Caki2 (cell line): ENCODE data around the gene CTNNAL1. TPM values are rescaled to one million over a fixed set of nuclear protein-coding genes. Genes with fewer than 3 reads are reported as not detected.
"Not testable (repeated sequence)": the region's sequence is repeated elsewhere in the genome, so short reads cannot be mapped to it uniquely, and the experiment has no call there.

ENCODE experiments used
- DNase-seq: peaks from one replicate; pipeline ENCODE4 v3.0.0-alpha.2; 2015; ENCODE audit warnings: low read depth
- in situ Hi-C: cut with HindIII; loops from 2 replicates; pipeline ENCODE4 v1.10.0; 2016; ENCODE audit warnings: low sequenced_read_pairs, low pct_unique_long_range_greater_than_20kb, mixed read lengths
- total RNA-seq: library from RNA; depleted of rRNA; stranded (reverse); fragments of >200 nt; shearing (Covaris generic); gene quantifications from 2 replicates; pipeline ENCODE4 v1.2.3, GENCODE V29; 2014; ENCODE audit warnings: low replicate concordance; rRNA removed

Gene CTNNAL1, protein sequence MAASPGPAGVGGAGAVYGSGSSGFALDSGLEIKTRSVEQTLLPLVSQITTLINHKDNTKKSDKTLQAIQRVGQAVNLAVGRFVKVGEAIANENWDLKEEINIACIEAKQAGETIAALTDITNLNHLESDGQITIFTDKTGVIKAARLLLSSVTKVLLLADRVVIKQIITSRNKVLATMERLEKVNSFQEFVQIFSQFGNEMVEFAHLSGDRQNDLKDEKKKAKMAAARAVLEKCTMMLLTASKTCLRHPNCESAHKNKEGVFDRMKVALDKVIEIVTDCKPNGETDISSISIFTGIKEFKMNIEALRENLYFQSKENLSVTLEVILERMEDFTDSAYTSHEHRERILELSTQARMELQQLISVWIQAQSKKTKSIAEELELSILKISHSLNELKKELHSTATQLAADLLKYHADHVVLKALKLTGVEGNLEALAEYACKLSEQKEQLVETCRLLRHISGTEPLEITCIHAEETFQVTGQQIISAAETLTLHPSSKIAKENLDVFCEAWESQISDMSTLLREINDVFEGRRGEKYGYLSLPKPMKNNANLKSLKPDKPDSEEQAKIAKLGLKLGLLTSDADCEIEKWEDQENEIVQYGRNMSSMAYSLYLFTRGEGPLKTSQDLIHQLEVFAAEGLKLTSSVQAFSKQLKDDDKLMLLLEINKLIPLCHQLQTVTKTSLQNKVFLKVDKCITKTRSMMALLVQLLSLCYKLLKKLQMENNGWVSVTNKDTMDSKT
- total RNA-seq: 80.3 and 113 TPM in 2 replicates

DNA sequence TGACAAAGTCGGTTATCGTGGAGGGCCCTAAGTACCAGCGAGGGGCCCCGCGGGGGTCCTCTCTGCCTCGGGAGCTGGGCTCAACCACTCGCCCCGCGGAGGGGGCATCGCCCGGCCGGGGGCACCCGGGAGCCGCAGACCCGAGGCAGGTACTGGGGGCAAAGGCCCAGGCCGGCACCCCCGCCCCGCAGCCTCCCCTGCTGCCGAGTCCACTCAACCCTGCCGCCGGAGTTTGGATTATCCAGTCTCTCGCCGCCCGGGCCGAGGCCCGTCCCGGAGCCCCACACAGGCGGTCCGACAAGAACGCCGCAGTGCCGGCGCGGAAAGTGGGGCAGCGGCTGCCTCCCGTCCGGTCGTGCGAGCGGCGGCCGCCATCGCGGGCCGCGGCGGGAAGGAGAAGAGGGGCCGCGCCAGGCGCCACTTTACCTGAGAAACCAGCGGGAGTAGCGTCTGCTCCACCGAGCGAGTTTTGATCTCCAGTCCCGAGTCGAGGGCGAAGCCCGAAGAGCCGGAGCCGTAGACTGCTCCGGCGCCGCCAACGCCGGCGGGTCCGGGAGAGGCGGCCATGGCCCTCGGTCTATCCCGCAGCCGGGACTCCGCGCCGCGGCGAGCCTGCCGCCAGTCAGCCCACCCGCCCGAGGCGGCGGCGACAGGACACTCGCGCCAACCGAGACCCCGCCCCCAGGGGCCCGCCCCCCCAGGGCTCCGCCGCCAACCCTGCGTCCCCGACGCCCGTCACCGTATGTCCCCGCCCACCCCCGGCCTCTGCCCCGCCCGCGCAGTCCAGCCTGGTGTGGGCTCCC is at the start of gene CTNNAL1:
Gene CTNNAL1 (minus strand): TSS at position 624 of the 803 bp plus-strand sequence. CDS start 57 bp downstream, at position 567.
- DNase-seq: peak; percentile 63
- in situ Hi-C loops: no loop called here

DNA sequence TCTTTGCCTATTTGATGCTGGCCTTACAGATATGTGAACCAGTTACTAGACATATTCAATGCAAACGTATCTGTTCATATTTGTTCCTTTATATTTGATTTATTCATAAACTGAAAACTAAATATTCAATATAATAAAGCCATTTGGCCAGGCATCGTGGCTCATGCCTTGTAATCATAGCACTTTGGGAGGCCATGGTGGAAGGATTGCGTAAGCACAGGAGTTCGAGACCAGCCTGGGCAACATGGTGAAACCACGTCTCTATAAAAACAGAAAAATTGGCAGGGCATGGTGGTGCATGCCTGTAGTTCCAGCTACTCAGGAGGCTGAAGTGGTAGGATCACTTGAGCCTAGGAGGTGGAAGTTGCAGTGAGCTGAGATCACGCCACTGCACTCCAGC is 49.2 kb upstream of the CTNNAL1 start:
- in situ Hi-C loops: no loop called here
- no peak for DNase-seq

DNA sequence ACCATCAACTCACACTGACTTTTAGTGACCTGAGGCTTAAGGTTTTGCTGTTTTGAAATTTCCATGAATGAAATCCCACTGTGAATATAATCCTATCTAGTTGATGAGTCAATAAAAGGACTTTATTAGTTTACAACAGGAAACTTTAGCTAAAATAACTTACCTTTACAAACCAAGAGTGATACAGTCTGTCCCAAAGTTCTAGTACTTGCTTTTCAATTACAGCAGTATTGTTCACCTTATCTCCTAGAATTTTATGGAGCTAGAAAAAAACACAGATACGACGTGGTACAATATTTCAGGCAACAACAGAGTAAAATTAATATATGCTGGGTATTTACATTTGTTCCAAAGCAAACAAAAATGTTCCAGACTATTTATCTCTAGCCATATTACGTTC is 46.9 kb upstream of the CTNNAL1 start:
- in situ Hi-C loops: no loop called here
- DNase-seq: no peak

DNA sequence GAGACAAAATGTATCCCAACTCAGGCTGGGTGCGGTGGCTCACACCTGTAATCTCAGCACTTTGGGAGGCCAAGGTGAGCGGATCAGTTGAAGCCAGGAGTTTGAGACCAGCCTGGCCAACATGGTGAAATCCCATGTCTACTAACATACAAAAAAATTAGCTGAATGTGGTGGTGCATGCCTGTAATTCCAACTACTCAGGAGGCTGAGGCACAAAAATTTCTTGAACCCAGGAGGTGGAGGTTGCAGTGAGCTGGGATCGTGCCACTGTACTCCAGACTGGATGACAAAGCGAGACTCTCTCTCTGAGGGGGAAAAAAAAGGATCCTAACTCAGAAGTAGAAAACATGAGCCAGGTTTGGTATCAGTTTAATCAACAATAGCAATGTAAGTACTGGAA is 39.8 kb upstream of the CTNNAL1 start:
- in situ Hi-C loops, DNase-seq: not testable (repeated sequence)

- no peak for DNase-seq
- in situ Hi-C loops: no loop called here
These were observed 39.1 kb upstream of the CTNNAL1 start for GRCh38 chr9:109052416-109052815.

DNA sequence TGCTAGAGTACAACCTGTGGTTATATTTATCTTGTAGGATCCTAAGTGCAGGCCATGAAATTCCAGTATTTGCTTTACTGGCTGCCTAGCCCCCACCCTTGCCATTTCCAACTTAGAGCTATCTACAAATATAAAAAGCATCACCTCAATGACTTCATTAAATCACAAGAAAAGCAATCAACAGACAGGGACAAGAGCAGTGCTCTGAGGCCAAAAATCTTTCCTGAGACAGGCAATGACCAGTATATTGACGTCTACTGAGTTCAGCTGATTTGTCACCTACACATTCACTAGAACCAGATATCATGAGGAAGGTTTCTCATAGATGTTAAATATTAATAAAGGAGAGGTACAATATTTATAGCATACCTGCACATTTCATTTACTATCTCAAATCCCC is 38.4 kb upstream of the CTNNAL1 start:
- in situ Hi-C loops: no loop called here
- DNase-seq: no peak

DNA sequence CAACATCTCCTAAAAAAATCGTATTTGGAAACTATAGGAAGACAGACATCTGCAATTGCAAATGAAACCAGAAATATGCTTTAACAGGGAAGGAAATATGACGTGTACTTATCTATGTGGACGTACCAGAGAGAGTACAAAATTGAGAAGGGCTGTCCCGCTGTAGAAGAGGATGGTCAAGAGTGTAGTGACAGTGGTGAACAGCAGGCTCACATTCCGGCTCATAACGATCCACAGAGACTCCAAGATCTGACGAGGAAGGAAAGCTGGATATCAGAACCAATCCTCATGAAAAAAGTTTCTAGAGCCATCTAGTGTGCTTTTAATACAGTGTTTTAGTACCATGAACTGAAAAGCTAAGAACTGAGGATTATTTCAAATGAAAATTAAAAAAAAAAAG is 37.1 kb upstream of the CTNNAL1 start:
- DNase-seq: no peak
- in situ Hi-C loops: no loop called here

GRCh38 chr9:109048822-109049221 is 35.5 kb upstream of the CTNNAL1 start:
- no peak for DNase-seq
- in situ Hi-C loops: no loop called here

- in situ Hi-C loops: no loop called here
- DNase-seq: no peak
These were observed 34.0 kb upstream of the CTNNAL1 start for GRCh38 chr9:109047259-109047658.

DNA sequence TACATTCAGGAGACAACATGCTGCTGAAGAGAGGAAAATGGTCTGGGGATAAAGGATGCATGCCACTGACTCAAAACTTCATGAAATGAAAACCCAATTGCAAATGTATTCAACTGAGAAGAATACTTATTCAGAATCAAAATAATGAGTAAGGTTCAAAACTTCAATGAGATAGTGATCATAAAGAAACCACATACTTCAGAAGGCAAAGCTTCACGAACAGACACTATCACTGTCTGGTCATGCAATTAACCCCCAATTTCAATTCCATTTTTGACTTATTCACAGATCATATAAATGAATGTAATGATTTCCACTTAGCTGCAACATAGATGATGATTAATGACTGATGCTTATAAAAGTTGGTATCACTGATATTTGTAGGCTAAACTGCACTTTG is 33.0 kb upstream of the CTNNAL1 start:
- DNase-seq: no peak
- in situ Hi-C loops: no loop called here

GRCh38 chr9:109043578-109043977 is 30.3 kb upstream of the CTNNAL1 start:
- DNase-seq: no peak
- in situ Hi-C loops: no loop called here

DNA sequence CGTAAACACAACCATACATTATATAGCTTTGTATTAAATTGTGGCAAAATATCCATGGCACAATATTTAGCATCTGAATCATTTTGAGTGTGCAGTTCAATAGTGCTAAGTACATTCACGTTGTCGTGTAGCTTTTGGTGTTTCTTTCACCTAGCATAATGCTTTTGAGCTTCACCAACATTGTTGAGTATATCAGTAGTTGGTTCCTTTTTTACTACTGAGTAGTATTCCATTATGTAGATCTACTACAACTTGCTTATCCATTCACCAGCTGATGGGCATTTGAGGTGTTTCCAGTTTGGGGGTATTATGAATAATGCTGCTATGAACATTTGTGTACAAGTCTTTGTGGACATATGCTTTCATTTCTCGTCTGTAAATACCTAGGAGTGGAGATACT is 27.3 kb upstream of the CTNNAL1 start:
- in situ Hi-C loops: no loop called here
- DNase-seq: no peak

- in situ Hi-C loops: no loop called here
- no peak for DNase-seq
These were observed 26.2 kb upstream of the CTNNAL1 start for GRCh38 chr9:109039539-109039938.

- in situ Hi-C loops: no loop called here
These were observed 24.8 kb upstream of the CTNNAL1 start for GRCh38 chr9:109037946-109038715.

DNA sequence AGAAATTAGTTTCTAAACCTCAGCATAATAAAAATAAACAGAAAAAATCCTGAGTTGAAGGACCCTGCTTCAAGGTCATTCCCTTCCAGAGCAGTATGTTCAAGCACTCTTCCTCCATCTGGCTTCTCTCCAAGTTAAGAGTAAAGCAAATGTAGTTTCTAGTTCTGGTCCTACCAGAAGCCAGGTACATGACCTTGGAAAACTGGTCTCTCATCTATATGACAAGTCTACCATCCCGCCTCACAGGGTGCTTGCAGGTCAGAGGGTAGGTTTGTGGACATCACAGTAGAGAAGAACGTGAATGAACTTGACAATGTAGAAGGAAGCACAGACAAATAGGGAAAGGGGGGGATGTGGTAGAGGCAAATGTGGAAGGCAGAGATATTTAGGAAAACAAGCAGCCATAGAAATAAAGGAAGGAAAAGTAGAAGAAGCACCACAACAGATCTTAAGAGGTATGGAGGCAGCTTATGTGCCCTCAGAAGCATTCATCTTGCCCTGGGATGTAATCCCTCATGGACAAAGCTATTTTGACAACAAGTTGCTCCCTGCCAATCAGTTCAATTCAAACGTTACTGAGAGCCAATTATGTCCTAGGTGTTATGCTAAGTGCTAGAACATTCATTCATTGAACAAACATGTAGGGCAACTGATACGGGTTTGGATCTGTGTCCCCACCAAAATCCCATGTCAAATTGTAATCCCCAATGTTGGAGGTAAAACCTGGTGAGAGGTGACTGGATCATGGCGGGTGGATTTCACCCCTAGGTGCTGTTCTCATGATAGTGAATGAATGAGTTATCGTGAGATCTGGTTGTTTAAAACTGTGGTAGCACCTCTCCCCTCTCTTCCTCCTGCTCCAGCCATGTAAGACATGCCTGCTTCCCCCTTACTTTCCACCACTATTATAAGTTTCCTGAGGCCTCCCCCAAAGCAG is 23.7 kb upstream of the CTNNAL1 start:
- no peak for DNase-seq
- in situ Hi-C loops: no loop called here

More at GRCh38 chr9:109037946-109038715, 24.8 kb upstream of the CTNNAL1 start:
- no peak for DNase-seq

- in situ Hi-C loops: no loop called here
- DNase-seq: peak; percentile 86
These were observed 22.6 kb upstream of the CTNNAL1 start for GRCh38 chr9:109035684-109036423.
